Stimulated activated CD4-positive, alpha-beta T cell treated with anti-CD3 and anti-CD28 coated beads, Interleukin-15, amount 100 ng/mL, for 24 hours (primary cell): ENCODE results near the gene HAO2.
"Not testable (repeated sequence)": the region's sequence is repeated elsewhere in the genome, so short reads cannot be mapped to it uniquely, and the experiment has no call there.

Source experiments
- DNase-seq: peaks from one replicate; pipeline ENCODE4 v3.0.0-alpha.2; 2020

Gene HAO2

GRCh38 chr1:119347858-119348257 lies 20.7 kb upstream of the HAO2 start:
- DNase-seq: peak; percentile 17

GRCh38 chr1:119348941-119349340 lies 19.6 kb upstream of the HAO2 start:
- no peak for DNase-seq

GRCh38 chr1:119350866-119351265 lies 17.7 kb upstream of the HAO2 start:
- DNase-seq: not testable (repeated sequence)

- no peak for DNase-seq
These were observed 16.6 kb upstream of the HAO2 start for GRCh38 chr1:119351997-119352396.

DNA sequence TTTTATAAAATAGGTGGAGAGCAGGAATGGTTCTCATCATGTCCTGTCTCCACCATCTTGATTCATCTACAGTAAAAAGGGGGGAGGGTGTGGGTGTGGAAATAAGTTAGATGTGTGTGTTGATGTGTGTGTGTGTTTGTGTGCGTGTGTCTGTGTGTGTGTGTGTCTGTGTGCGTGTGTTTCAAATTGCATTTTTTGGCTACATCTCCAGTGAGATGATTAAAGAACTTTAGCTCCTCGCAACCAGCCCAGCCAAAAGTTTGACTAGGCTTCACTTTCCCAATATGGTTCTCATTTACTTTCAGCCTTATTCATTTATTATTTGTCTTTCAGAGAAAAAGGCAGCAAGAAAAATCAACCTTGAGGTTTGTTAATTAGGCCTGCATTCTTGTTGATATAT lies 14.7 kb upstream of the HAO2 start:
- no peak for DNase-seq

- no peak for DNase-seq
These were observed 9.9 kb upstream of the HAO2 start for GRCh38 chr1:119358636-119359035.

GRCh38 chr1:119359730-119360129 lies 8.9 kb upstream of the HAO2 start:
- no peak for DNase-seq

DNA sequence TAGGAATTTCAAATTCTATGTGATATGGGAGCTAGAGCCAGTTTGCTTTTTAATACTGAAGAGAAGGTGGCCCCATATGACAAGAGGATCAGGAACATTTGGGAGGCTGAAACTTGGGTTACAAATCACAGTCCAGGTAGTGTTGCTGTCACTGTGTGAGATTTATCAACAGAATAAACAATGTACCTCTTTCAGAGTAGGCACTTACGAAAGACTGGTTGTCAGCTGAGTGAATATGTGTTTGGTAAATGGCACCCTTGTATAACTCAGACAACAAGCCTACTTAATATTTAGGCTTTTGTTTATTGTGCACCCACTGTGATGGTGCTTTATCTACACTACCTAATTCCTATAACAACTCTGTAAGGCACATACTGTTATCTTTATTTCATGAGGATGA lies 7.4 kb upstream of the HAO2 start:
- no peak for DNase-seq

DNA sequence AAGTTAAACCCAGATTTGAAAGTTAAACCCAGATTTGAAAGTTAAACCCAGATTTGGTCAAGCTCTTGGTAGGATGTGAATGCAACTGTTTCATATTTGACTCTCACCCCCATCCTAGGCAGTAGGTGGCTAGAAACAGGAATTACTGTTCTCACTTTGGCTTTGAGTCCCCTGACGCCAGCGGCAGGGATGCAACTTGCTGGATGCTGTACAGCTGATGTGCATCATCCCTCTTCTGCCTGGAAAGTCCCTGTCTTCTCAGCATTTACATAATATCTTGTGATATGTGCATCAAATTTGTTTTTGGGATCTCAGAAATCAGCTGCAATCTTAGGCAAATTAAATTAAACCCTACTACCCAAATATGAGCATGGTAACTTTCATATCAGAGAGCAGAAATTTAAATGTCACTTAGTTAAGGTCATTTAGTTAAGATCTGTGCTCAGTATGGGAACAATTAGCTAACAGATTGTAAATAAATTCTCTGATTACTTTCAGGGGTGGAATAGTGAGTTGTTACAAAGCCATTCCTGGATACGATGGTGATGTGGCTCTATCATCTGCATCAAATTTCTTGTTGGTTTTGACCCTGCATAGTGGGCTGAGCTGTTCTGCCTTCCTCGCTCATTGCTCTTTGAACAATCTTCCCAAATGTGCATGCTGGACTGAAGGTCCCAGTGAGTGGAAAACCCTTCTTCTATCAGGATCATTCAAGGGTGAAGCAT lies 6.8 kb upstream of the HAO2 start:
- DNase-seq: no peak

GRCh38 chr1:119363162-119363561 lies 5.4 kb upstream of the HAO2 start:
- no peak for DNase-seq

- no peak for DNase-seq
These were observed 3.9 kb upstream of the HAO2 start for GRCh38 chr1:119364640-119365039.

DNA sequence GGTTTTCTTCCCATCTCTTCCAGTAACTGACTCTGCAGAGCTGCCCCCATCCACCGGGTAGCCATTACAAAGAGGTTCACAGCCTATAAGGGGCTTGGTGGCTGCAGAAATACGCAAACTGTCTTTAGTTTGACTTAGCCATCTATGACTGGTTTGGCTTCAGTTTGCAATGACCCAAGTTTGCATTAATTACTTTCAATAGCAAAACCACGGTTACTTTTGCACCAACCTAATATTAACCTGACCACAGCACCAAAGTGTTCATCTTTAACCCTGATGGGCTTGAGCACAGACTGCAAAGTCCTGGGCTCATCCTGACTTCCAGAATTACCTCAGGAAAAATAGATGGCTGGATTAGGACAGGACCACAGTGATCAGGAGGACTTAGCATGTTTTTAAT lies 2.2 kb upstream of the HAO2 start:
- no peak for DNase-seq

GRCh38 chr1:119367432-119368124 lies 1.0 kb upstream of the HAO2 start:
- no peak for DNase-seq

GRCh38 chr1:119370748-119371147 lies 2.2 kb downstream of the HAO2 start:
- DNase-seq: no peak

DNA sequence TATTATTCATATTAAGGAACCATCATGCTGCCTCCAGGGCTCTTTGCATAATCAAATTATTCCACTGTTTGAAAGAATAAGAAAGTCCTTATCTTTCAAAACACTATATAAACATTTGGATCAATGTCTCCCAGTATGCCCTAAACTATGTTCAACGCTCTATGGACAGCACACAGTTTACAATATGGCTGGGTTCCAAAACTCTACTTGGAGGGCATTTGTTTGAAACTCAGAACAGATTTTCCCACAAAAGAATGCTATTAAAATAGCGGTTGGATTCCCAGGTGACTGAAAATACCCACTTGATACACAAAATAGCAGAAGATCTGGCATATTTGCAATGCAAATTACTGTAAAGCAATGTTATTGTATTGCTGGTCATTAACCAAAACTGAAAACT lies 3.2 kb downstream of the HAO2 start:
- no peak for DNase-seq

DNA sequence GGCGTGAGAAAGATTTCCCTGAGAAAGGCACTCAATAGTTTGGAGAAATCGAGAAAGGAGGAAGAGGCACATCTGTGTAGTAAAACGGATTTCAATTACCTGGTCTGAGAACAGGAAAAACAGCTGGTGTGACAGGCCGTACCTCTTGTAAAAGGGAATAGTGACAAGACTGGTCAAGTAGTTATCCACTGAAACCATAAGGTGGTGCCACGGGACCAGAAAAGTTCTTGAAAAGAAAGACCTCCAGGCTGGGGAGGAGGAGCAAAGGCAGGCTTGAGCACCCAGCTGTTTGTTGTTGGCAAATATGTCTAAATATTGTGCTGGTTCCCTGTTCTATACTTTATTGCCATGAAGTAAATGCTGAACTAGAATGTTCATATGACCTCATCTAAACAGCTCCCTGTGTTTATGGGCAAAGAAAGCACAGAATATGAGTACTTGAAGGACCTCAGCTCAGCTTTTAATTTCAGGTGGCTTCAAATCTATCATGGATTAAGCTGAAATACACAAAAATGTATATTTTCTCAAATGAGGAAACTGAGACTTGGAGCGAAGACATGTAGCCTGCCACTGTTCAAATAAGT lies 4.0 kb downstream of the HAO2 start:
- peak; percentile 8 for DNase-seq

DNA sequence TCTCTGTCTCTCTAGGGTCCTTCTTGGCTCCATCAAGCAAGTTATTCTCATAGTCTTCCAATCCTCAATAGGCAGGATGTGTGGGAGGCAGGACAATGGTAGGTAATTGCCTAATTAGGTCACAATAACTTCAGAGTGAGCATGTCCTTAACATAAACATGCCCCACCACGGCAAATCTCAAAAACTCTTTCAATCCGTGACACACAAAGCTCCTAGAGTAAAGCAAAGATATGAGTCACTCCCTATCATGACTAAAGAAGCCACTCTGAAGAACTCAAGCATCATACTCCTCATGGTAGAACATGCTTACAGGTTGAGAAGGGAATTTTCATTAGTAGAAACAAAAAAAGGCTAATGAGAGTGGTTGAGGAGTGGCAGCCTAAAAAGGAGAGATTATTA lies 4.9 kb downstream of the HAO2 start:
- no peak for DNase-seq

- peak; percentile 2 for DNase-seq
These were observed 5.8 kb downstream of the HAO2 start for GRCh38 chr1:119374208-119374874.

DNA sequence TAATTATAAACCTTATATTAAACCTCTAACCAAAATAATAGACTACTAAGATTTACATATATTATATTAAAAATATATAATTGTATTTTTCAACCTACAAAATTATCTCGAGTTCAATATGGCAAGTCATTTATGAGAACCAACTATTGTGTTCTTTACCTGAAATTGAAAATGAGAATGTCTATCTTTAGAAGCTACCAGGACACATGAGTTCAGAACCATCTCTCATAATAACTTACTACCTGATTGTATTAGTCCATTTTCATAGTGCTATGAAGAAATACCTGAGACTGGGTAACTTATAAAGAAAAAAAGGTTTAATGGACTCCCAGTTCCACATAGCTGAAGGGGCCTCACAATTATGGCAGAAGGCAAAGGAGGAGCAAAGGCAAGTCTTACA lies 6.8 kb downstream of the HAO2 start:
- no peak for DNase-seq

- no peak for DNase-seq
These were observed 8.0 kb downstream of the HAO2 start for GRCh38 chr1:119376594-119376993.

DNA sequence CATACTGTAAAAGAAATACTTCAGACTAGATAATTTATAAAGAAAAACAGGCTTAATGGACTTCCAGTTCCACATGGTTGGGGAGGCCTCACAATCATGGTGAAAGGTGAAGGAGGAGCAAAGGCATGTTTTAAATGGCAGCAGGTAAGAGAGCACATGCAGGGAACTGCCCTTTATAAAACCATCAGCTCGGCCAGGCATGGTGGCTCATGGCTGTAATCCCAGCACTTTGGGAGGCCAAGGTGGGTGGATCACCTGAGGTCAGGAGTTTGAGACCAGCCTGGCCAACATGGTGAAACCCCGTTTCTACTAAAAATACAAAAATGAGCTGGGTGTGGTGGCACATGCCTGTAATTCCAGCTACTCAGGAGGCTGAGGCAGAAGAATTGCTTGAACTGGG lies 9.0 kb downstream of the HAO2 start:
- DNase-seq: not testable (repeated sequence)

DNA sequence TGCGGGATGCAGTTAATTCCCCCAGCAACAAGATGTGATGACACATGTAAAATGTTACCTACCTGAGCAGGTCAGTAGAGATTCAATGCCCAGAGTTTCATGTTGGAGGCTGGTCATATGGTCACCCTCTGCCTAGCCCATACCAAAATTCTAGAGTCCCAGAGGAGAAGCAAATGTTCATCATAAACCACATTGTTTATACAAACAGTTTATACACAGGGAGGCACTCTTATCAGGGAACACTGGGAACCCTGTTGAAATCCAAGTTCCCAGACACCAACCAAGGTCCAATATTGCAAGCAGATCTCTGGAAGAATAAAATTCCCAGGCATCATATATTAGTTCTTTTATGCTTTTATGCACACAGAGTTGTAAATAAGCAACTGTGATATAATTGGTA lies 10.5 kb downstream of the HAO2 start:
- DNase-seq: no peak

- DNase-seq: no peak
These were observed 11.7 kb downstream of the HAO2 start for GRCh38 chr1:119380304-119380703.
